Uterus (tissue), 2 donors: ENCODE data around the gene EIF4E1B.

Experiments used
- POLR2A ChIP-seq, 2 donors: fragments of 450-650 bp; IDR thresholded peaks; one replicate each; pipeline ENCODE4 v1.6.1; 2016; ENCODE audit warnings: antibody characterized with exemption in 2 of 2, mild to moderate bottlenecking in 1 of 2, moderate library complexity in 1 of 2
- TF ChIP-seq, protein P1 (sequence below), 4 experiments: fragments of 200-600 bp in 2 of 4; fragments of 450-650 bp in 2 of 4; sonication (generic) in 2 of 4; IDR thresholded peaks; one replicate each; pipeline ENCODE4 v1.5.1; 2016 to 2019; ENCODE audit warnings: antibody characterized with exemption in 4 of 4, mild to moderate bottlenecking in 2 of 4, moderate library complexity in 1 of 4

GRCh38 chr5:176671890-176672747, 41.6 kb downstream of the EIF4E1B start:
- no peak for TF ChIP-seq POLR2A (IDR thresholded peaks at IDR 0.05)
- TF ChIP-seq, protein P1, sequence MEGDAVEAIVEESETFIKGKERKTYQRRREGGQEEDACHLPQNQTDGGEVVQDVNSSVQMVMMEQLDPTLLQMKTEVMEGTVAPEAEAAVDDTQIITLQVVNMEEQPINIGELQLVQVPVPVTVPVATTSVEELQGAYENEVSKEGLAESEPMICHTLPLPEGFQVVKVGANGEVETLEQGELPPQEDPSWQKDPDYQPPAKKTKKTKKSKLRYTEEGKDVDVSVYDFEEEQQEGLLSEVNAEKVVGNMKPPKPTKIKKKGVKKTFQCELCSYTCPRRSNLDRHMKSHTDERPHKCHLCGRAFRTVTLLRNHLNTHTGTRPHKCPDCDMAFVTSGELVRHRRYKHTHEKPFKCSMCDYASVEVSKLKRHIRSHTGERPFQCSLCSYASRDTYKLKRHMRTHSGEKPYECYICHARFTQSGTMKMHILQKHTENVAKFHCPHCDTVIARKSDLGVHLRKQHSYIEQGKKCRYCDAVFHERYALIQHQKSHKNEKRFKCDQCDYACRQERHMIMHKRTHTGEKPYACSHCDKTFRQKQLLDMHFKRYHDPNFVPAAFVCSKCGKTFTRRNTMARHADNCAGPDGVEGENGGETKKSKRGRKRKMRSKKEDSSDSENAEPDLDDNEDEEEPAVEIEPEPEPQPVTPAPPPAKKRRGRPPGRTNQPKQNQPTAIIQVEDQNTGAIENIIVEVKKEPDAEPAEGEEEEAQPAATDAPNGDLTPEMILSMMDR (IDR thresholded peaks at IDR 0.05) = no peak
